Parathyroid adenoma (tissue), 2 donors: ENCODE measurements around the gene SLC9A9.

ENCODE experiments used
- H2AFZ ChIP-seq: fragments of 300-600 bp; sonication (generic); one replicate; pipeline ENCODE4 v1.7.0; 2017; ENCODE audit warnings: antibody characterized with exemption, mild to moderate bottlenecking
- H3K27ac ChIP-seq: fragments of 300-600 bp; sonication (generic); one replicate; pipeline ENCODE4 v1.7.0; 2017
- H3K27me3 ChIP-seq: fragments of 300-600 bp; sonication (generic); one replicate; pipeline ENCODE4 v1.7.0; 2017; ENCODE audit warnings: low read length; ENCODE audit not compliant: control insufficient read depth, insufficient read depth
- H3K36me3 ChIP-seq: fragments of 300-600 bp; sonication (generic); one replicate; pipeline ENCODE4 v1.7.0; 2017; ENCODE audit warnings: low read length; ENCODE audit not compliant: control insufficient read depth, insufficient read depth
- H3K4me1 ChIP-seq: fragments of 300-600 bp; sonication (generic); one replicate; pipeline ENCODE4 v1.7.0; 2017; ENCODE audit warnings: control low read depth
- H3K4me2 ChIP-seq: fragments of 300-600 bp; sonication (generic); one replicate; pipeline ENCODE4 v1.7.0; 2017; ENCODE audit warnings: low read length
- H3K4me3 ChIP-seq: fragments of 300-600 bp; sonication (generic); one replicate; pipeline ENCODE4 v1.7.0; 2017; ENCODE audit warnings: low read depth, low read length
- H3K79me2 ChIP-seq: fragments of 300-600 bp; sonication (generic); one replicate; pipeline ENCODE4 v1.7.0; 2017; ENCODE audit warnings: control low read depth
- H3K9ac ChIP-seq: fragments of 300-600 bp; sonication (generic); one replicate; pipeline ENCODE4 v1.7.0; 2017; ENCODE audit warnings: mild to moderate bottlenecking
- H3K9me3 ChIP-seq: fragments of 300-600 bp; sonication (generic); one replicate; pipeline ENCODE4 v1.7.0; 2017; ENCODE audit warnings: low read length; ENCODE audit not compliant: control insufficient read depth
- CTCF ChIP-seq: fragments of 300-600 bp; sonication (generic); IDR thresholded peaks from one replicate; pipeline ENCODE4 v1.7.0; 2017; ENCODE audit warnings: antibody characterized with exemption, mild to moderate bottlenecking
- donor health status: primary hyperparathyroidism.

The SLC9A9 gene

GRCh38 chr3:143351895-143352608 is 496.2 kb downstream of the SLC9A9 start:
- TF ChIP-seq CTCF, result no peak
- H3K27ac ChIP-seq, result no peak overlapping the region
- H3K9ac ChIP-seq, result no peak overlapping the region
- no peak overlapping the region for H2AFZ ChIP-seq
- H3K27me3 ChIP-seq, result no peaks in the 10 kb centered on the region
- no peaks in the 10 kb centered on the region for H3K36me3 ChIP-seq
- H3K4me1 ChIP-seq, result no peaks in the 10 kb centered on the region
- no peaks in the 10 kb centered on the region for H3K79me2 ChIP-seq
- H3K4me3 ChIP-seq, result no peak overlapping the region
- no peak overlapping the region for H3K4me2 ChIP-seq
- no peaks in the 10 kb centered on the region for H3K9me3 ChIP-seq

- Histone ChIP-seq H3K9me3 (no peaks in the 10 kb centered on the region), H3K4me3 (no peak overlapping the region), H3K27me3 (no peaks in the 10 kb centered on the region), H3K36me3 (no peaks in the 10 kb centered on the region), H3K4me2 (no peak overlapping the region), H3K4me1 (no peaks in the 10 kb centered on the region), H2AFZ (no peak overlapping the region), H3K27ac (no peak overlapping the region), H3K79me2 (no peaks in the 10 kb centered on the region), H3K9ac (no peak overlapping the region)
- TF ChIP-seq CTCF, result no peak
Measured at GRCh38 chr3:143351354-143351753, 496.9 kb downstream of the SLC9A9 start.

- Histone ChIP-seq H3K9me3 (no peaks in the 10 kb centered on the region), H3K4me3 (no peak overlapping the region), H3K4me1 (no peaks in the 10 kb centered on the region), H2AFZ (no peak overlapping the region), H3K27ac (no peak overlapping the region), H3K4me2 (no peak overlapping the region), H3K9ac (no peak overlapping the region), H3K36me3 (no peaks in the 10 kb centered on the region), H3K79me2 (no peaks in the 10 kb centered on the region), H3K27me3 (no peaks in the 10 kb centered on the region)
- TF ChIP-seq CTCF, result no peak
Measured at GRCh38 chr3:143349455-143349854, 498.8 kb downstream of the SLC9A9 start.

- Histone ChIP-seq H3K9me3 (no peaks in the 10 kb centered on the region), H3K79me2 (no peaks in the 10 kb centered on the region), H3K27me3 (no peaks in the 10 kb centered on the region), H3K36me3 (no peaks in the 10 kb centered on the region), H3K4me1 (no peaks in the 10 kb centered on the region), H2AFZ (no peak overlapping the region), H3K4me2 (no peak overlapping the region), H3K4me3 (no peak overlapping the region), H3K9ac (no peak overlapping the region), H3K27ac (no peak overlapping the region)
- no peak for TF ChIP-seq CTCF
Measured at GRCh38 chr3:143348486-143349327, 499.6 kb downstream of the SLC9A9 start.
